Epidermal melanocyte (primary cell): ENCODE results near the gene PARD3.

ENCODE experiments used
- DNase-seq: peaks from one replicate; pipeline ENCODE4 v3.0.0; 2011; ENCODE audit warnings: low spot score; ENCODE audit not compliant: insufficient read length

The PARD3 gene

GRCh38 chr10:34229917-34230316, 585.2 kb downstream of the PARD3 start:
- DNase-seq: no peak

- DNase-seq: no peak
Observed at GRCh38 chr10:34228066-34228465, 587.0 kb downstream of the PARD3 start.

- DNase-seq: no peak
Observed at GRCh38 chr10:34224639-34225038, 590.5 kb downstream of the PARD3 start.

GRCh38 chr10:34223658-34224057, 591.4 kb downstream of the PARD3 start:
- DNase-seq: no peak

GRCh38 chr10:34222359-34222758, 592.7 kb downstream of the PARD3 start:
- no peak for DNase-seq

- DNase-seq: no peak
Observed at GRCh38 chr10:34219753-34220548, 595.1 kb downstream of the PARD3 start.

- DNase-seq: no peak
Observed at GRCh38 chr10:34217524-34217923, 597.6 kb downstream of the PARD3 start.

- DNase-seq: no peak
Observed at GRCh38 chr10:34216348-34216945, 598.6 kb downstream of the PARD3 start.

GRCh38 chr10:34213805-34214197, 601.3 kb downstream of the PARD3 start:
- no peak for DNase-seq

- DNase-seq: no peak
Observed at GRCh38 chr10:34213193-34213804, 601.8 kb downstream of the PARD3 start.

- DNase-seq: no peak
Observed at GRCh38 chr10:34207343-34207742, 607.8 kb downstream of the PARD3 start.

- no peak for DNase-seq
Observed at GRCh38 chr10:34206935-34207268, 608.2 kb downstream of the PARD3 start.

GRCh38 chr10:34206078-34206934, 608.8 kb downstream of the PARD3 start:
- DNase-seq: no peak

GRCh38 chr10:34205452-34205851, 609.6 kb downstream of the PARD3 start:
- DNase-seq: no peak

- no peak for DNase-seq
Observed at GRCh38 chr10:34203966-34204630, 611.0 kb downstream of the PARD3 start.

- DNase-seq: no peak
Observed at GRCh38 chr10:34200355-34200901, 614.7 kb downstream of the PARD3 start.

GRCh38 chr10:34198953-34199352, 616.1 kb downstream of the PARD3 start:
- DNase-seq: no peak

GRCh38 chr10:34196058-34196433, 619.0 kb downstream of the PARD3 start:
- no peak for DNase-seq

- no peak for DNase-seq
Observed at GRCh38 chr10:34195364-34196057, 619.6 kb downstream of the PARD3 start.

- no peak for DNase-seq
Observed at GRCh38 chr10:34193931-34194626, 621.0 kb downstream of the PARD3 start.
